ENCODE data around the gene GAS7.

The GAS7 gene

GRCh38 chr17:9913476-9913875, 284.9 kb downstream of the GAS7 start:
- no peak for DNase-seq (ENCODE audit: low read depth)

DNA sequence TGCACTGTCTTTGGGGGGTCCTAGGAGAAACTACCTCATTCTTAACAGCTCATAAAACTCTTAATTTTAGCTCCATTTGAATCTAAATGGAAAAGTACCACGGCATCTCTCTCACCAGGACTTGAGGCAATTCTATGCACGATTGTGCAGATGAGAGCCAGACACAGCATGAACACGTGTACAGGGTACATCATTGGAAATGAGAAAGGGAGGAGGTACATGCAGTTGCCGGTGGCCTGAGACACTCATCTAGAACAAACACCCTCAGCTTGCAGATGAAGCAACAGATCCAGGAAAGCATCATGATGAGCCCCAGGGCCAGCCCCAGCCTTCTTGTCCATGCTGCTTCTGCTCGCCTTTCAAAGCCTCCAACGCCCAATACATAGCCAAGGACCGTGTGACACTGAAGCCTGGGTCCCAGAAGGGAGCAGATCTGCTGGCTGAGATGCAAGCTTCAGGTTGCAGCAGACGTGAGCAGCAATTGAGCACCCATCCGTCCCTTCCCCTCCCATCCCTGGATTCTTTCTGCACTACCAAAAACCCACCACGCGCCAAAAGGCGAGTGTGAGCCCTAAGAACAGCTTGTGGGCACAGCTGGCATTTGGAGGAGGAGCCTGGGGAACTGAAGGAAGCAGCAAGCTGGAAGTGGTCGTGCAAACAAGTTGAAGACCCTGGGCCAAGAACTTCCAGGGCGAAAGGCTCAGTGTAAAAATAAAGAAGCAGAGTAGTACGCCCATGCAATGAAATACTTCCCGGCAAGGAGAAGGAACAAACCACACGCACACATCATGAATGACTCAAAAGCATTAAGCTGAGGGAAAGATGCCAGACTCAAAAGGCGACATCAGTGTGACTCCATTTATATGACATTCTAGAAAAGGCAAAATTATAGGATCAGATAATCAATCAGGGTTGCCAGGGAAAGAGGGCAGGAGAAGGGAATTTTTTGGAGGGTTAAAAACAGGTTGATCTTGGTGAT, 286.0 kb downstream of the GAS7 start:
- no peak for DNase-seq (ENCODE audit: low read depth)

GRCh38 chr17:9911089-9911488, 287.3 kb downstream of the GAS7 start:
- no peak for DNase-seq (ENCODE audit: low read depth)

GRCh38 chr17:9908649-9909042, 289.8 kb downstream of the GAS7 start:
- DNase-seq (ENCODE audit: low read depth): no peak

DNA sequence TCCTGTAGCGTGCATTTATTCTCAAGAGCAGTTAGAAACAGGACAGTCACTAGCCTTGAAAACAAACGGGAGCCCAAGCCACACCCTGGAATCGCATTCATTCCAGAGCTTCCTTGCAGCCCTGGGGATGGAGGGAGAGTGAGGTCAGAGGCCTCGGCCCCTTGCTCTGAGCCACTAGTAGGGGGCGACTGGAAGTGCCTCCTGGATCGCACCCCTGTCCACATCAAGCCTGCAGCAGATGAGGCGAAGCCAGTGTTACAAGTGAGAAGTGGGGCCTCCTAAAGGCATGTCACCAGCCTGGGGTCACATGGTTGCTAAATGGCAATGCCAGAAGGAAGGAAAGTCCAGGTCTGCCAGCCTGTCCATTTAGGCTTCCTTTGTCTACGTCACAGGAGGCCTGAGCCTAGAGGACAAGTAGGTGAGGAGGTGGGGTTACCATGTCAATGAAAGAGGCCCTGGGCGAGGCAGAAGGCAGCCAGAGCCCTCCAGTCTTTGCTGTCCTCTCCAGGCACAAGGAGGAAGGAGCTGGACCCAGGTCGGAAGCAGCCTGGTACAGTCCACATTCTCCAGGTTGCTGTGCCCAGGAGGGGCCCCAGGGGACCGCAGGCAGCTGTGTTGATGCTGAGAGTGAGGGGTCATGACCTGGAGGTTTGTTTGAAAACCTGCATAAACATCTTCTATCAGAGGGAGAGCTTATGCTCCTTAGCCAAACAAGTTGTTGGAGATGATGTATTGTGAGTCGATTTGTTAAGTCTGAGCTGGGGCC, 290.3 kb downstream of the GAS7 start:
- DNase-seq (ENCODE audit: low read depth): no peak

DNA sequence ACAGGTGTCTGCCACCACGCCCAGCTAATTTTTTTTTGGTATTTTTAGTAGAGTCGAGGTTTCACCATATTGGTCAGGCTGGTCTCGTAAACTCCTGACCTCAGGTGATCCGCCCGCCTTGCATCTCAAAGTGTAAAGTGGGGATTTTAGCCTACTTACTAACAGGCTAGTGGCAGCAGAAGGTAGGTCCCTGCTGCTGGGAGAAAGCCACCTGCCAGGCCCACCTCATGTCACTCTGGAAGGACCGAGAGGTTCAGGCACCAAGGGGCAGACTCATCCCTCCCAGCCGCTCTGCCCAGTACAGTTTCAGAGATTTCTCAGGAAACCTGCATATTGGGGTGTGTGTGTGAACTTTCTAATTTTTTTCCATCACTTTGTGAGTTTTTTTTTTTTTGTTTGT, 291.3 kb downstream of the GAS7 start:
- DNase-seq (ENCODE audit: low read depth): no peak

GRCh38 chr17:9906616-9907015, 291.8 kb downstream of the GAS7 start:
- DNase-seq (ENCODE audit: low read depth): no peak

GRCh38 chr17:9905902-9906301, 292.5 kb downstream of the GAS7 start:
- DNase-seq (ENCODE audit: low read depth): no peak

GRCh38 chr17:9905078-9905415, 293.4 kb downstream of the GAS7 start, which contains the start of gene RCVRN:
TSS of gene RCVRN (minus strand) at chr17:9905271. CDS start at chr17:9905180, 91 bp downstream.
- no peak for DNase-seq (ENCODE audit: low read depth)

DNA sequence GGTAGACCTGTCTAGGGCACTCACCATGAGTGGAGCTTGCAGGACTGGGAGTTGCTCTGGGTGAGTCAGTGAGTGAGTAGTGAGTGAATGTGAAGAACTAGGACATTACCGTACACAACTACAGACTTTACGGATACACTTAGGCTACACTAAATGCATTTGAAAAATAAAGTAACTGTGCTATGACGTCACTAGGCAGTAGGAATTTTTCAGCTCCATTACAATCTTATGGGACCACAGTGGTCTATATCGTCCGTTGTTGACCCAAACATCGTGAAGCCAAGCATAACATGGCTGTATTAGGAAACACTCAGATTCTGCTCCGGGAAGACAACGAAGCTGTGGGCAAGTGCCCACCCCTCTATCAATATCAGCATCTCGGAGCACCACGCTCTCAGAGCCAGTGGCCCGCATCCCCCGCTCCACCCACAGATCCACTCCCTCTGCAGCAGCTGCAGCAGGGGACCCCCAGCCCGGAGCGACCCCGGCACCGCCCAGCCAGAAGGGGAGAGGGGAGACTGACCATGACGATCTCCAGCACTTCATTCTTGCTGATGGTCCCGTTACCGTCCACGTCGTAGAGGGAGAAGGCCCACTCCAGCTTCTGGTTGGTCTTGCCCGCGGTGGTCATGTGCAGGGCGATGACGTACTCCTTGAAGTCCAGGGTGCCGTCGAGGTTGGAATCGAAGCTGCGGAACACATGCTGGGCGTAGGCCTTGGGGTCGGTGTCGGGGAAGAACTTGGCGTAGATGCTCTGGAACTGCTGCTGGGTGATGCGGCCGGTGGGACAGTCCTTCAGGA, 293.9 kb downstream of the GAS7 start:
- DNase-seq (ENCODE audit: low read depth): no peak

GRCh38 chr17:9902120-9902519, 296.3 kb downstream of the GAS7 start:
- DNase-seq (ENCODE audit: low read depth): no peak

GRCh38 chr17:9900784-9901183, 297.6 kb downstream of the GAS7 start:
- no peak for DNase-seq (ENCODE audit: low read depth)

GRCh38 chr17:9900044-9900594, 298.3 kb downstream of the GAS7 start:
- DNase-seq (ENCODE audit: low read depth): no peak

DNA sequence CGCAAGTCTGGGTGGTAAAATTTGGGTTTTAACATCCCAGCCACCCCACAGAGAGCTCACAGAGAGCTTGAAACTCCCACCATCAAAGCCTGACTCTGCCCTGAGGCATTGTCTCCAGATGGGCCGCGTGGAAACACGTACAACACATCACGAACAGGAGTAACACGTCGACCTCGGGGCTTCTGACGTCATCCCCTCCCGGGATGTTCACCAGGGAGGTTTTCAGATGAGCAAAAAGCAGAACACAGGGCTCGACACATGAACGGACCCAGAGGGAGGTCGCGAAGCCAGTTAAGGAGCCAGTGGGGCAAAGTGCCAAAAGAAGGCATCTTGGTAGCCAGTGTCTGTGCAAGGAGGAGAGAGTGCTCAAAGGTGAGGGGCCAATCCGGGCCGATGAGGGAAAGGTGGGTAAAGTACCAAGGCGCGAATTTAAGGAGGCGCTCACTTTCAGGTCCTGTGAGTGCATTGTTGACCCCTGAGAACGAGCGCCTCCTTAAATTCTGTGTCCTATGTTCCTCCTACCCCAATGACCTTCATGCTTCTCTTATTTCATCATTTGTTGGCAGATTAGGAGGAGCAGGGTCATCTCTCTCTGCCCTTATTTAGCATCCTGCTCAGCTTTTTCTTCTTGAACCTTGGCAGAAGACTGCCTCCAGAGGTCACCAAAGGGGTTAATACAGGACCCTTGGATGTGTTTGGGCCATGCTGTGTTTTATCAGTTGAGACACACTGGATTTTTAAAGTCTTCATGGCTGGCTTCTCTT, 298.9 kb downstream of the GAS7 start:
- DNase-seq (ENCODE audit: low read depth): no peak

DNA sequence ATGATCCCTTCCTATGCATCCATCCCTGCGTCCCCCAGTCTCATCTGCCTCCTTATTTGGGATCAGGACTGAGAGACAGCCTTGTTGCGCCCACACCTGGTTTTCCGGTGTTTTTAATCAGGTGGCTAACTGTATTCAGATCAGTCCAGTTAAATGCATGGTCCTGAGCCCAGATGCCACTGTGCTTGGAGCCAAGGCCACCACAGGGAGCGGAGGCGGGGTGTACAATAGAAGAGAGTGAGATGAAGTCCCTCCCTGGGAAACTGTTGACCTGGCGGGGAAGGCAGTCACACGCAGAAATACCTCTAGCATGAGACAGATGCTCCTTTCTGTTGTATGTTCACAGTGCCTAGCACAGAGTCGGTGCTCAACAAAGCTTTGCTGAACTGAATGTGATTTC, 299.6 kb downstream of the GAS7 start:
- no peak for DNase-seq (ENCODE audit: low read depth)

DNA sequence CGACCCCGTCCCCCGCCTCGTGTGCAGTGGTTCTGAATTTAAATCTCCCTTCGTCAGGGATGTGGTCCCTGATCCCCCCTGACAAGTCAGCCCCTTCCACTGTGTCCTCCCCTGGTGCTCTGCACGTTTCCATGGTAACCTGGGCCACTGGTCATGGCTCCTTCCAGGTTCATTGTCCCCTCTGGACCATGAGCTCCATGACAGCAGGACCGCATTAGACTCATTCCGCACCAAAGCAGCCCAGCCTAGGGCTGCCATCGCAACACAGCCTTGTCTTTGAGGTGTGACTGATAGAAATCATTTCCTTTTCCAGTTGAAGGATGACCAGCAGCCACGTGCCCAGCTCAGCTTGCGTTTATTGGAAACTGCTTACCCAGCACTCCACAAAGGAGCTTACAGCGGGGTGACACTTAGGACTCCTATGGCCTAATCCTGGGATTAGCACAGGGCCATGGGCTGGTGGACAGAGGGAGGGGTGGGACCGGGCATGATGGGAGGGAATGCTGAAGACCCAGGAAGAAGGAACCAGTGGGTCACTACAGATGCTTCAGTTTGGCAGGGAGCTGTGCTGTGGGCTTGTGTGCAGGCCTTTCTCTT, 300.9 kb downstream of the GAS7 start:
- DNase-seq (ENCODE audit: low read depth): no peak

- DNase-seq (ENCODE audit: low read depth): no peak
These were observed 302.5 kb downstream of the GAS7 start for GRCh38 chr17:9895923-9896322.

GRCh38 chr17:9894231-9894630, 304.2 kb downstream of the GAS7 start:
- DNase-seq (ENCODE audit: low read depth): no peak

- no peak for DNase-seq (ENCODE audit: low read depth)
These were observed 304.9 kb downstream of the GAS7 start for GRCh38 chr17:9893411-9894012.

- DNase-seq (ENCODE audit: low read depth): no peak
These were observed 308.3 kb downstream of the GAS7 start for GRCh38 chr17:9890124-9890523.
